Spleen (tissue), 11 donors: ENCODE data around the gene TTLL3. TPM values are rescaled to one million over a fixed set of nuclear protein-coding genes. Genes with fewer than 3 reads are reported as not detected.
"Not testable (repeated sequence)": the region's sequence is repeated elsewhere in the genome, so short reads cannot be mapped to it uniquely, and the experiment has no call there.

Experiments used
- DNase-seq: peaks from one replicate; pipeline ENCODE4 v3.0.0-alpha.2; 2020
- H3K27ac ChIP-seq, 8 donors: fragments of 200-600 bp; sonication (generic) in 7 of 8; 1 replicate in 4 of 8; 2 replicates in 4 of 8; pipeline versions ENCODE4 v1.5.0 to v1.8.0; 2016 to 2021; ENCODE audit warnings: inconsistent platforms in 4 of 8, mild to moderate bottlenecking in 4 of 8, moderate library complexity in 1 of 8
- H3K27me3 ChIP-seq, 7 donors: fragments of 200-600 bp; sonication (generic) in 6 of 7; replicated peaks in 1 of 7; 1 replicate in 4 of 7; 2 replicates in 3 of 7; pipeline versions ENCODE4 v1.5.0 to v1.8.0; 2016 to 2021; ENCODE audit warnings: inconsistent platforms in 3 of 7, mild to moderate bottlenecking in 1 of 7
- H3K36me3 ChIP-seq, 6 donors: fragments of 200-600 bp; sonication (generic) in 5 of 6; 1 replicate in 4 of 6; 2 replicates in 2 of 6; pipeline versions ENCODE4 v1.5.0 to v1.8.0; 2016 to 2021; ENCODE audit warnings: inconsistent platforms in 2 of 6
- H3K4me1 ChIP-seq, 6 donors: fragments of 200-600 bp; sonication (generic) in 5 of 6; 1 replicate in 3 of 6; 2 replicates in 3 of 6; pipeline versions ENCODE4 v1.5.0 to v1.8.0; 2016 to 2021; ENCODE audit warnings: inconsistent platforms in 3 of 6
- H3K4me3 ChIP-seq, 8 donors: fragments of 200-600 bp; sonication (generic) in 7 of 8; 1 replicate in 4 of 8; 2 replicates in 4 of 8; pipeline versions ENCODE4 v1.5.0 to v1.8.0; 2016 to 2021; ENCODE audit warnings: inconsistent platforms in 4 of 8, mild to moderate bottlenecking in 4 of 8, moderate library complexity in 2 of 8
- H3K9me3 ChIP-seq, 8 donors: fragments of 200-600 bp; sonication (generic) in 7 of 8; 1 replicate in 4 of 8; 2 replicates in 4 of 8; pipeline versions ENCODE4 v1.5.0 to v1.8.0; 2016 to 2021; ENCODE audit warnings: inconsistent platforms in 4 of 8
- POLR2A ChIP-seq, 3 donors: fragments of 450-650 bp; IDR thresholded peaks; one replicate each; pipeline ENCODE4 v1.5.1; 2017; ENCODE audit warnings: antibody characterized with exemption in 3 of 3, mild to moderate bottlenecking in 1 of 3
- POLR2AphosphoS5 ChIP-seq, 3 donors: sonication (generic); formaldehyde crosslinking; IDR thresholded peaks; one replicate each; pipeline ENCODE4 v1.5.1; 2017; ENCODE audit warnings: antibody characterized with exemption in 3 of 3
- WGBS, 5 donors: extraction: QIAGEN DNeasy Blood & Tissue Kit in 3 of 5; methylation state at CpG; one replicate each; pipeline versions ENCODE4 v1.1.5 to v1.1.7; 2013 to 2018; 5-methylcytosine and 5-hydroxymethylcytosine counted together
- intact Hi-C: fragments of 100-400 bp; cut with DNase I; formaldehyde crosslinking; loops from one replicate; pipeline ENCODE4 v1.15.0; 2023; ENCODE audit warnings: low total_unique reads
- polyA plus RNA-seq, 3 donors: library from polyadenylated mRNA; stranded (reverse); fragments of 200-250 nt; gene quantifications; one replicate each; pipeline ENCODE4 v1.2.1, GENCODE V29; 2013
- total RNA-seq, 7 donors: library from RNA; depleted of rRNA in 3 of 7; stranded (reverse); fragments of >200 nt in 3 of 7; fragmentation: NEBNext Ultra II Directional in 4 of 7; extraction: Animal tissue kit (Norgen Biotek cat#: 25700) in 4 of 7; gene quantifications; one replicate each; pipeline versions ENCODE4 v1.1.0 to v1.2.1, GENCODE V29; 2016 to 2021
- TF ChIP-seq, protein P1 (sequence below), 11 experiments: fragments of 200-600 bp in 7 of 11; fragments of 450-650 bp in 4 of 11; sonication (generic) in 4 of 11; IDR thresholded peaks in 8 of 11; conservative IDR thresholded peaks in 3 of 11; 1 replicate in 7 of 11; 2 replicates in 4 of 11; pipeline versions ENCODE4 v1.4.0 to v1.8.0; 2016 to 2021; ENCODE audit warnings: antibody characterized with exemption in 11 of 11, inconsistent platforms in 4 of 11, mild to moderate bottlenecking in 1 of 11
- donor health status: healthy with polysubstance abuse.
- donor health status: DM: no; HTN: no; CAD: no; lungs with moderate emphysema.
- donor health status: DM: no; HTN: no; CAD: no.
- donor health status: Bipolar disorder and iron deficiency.
- donor health status: healthy.
- donor health status: DM: no; HTN: no; CAD: no.
- donor health status: DM: yes; HTN: yes; CAD: no.

TTLL3 gene
- total and polyA plus RNA-seq, 10 donors, result 24.8 to 143 (median 74.0) TPM

DNA sequence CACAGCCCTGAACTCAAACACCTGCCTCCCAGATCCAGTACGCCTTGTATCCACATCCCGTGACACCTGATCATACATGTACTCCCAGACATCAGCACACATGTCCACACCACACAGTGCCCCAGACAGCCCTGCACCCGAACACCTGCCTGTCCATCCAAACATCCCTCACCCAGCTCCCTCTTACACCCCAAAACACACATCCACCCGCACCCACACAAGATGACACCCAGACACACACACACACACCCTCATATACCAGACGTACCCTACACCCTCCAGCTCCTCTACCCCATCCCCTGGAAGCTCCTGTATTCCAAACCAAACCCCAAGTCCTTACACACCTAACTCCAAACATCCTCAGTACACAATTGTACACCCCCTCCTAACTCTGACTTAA is 41.0 kb upstream of the TTLL3 start:
- no peaks in the 10 kb centered on the region for H3K9me3 ChIP-seq
- WGBS, 5 donors, result 80 to 86% (median 85%) methylated on average over 5 of the region's 5 CpGs
- H3K4me3 ChIP-seq, result peak overlapping the region in 7 of 8 donors; percentile 35 to 71 (median 47)
- H3K4me1 ChIP-seq, result peaks cover 6 to 56% (median 44%) of the 10 kb centered on the region in 6 donors
- DNase-seq, result no peak
- peak overlapping the region in 6 of 8 donors; percentile 69 to 85 (median 78) for H3K27ac ChIP-seq
- intact Hi-C loops, result no loop called here
- H3K36me3 ChIP-seq, result peaks cover 0 to 19% (median 0%) of the 10 kb centered on the region in 6 donors
- TF ChIP-seq, protein P1, sequence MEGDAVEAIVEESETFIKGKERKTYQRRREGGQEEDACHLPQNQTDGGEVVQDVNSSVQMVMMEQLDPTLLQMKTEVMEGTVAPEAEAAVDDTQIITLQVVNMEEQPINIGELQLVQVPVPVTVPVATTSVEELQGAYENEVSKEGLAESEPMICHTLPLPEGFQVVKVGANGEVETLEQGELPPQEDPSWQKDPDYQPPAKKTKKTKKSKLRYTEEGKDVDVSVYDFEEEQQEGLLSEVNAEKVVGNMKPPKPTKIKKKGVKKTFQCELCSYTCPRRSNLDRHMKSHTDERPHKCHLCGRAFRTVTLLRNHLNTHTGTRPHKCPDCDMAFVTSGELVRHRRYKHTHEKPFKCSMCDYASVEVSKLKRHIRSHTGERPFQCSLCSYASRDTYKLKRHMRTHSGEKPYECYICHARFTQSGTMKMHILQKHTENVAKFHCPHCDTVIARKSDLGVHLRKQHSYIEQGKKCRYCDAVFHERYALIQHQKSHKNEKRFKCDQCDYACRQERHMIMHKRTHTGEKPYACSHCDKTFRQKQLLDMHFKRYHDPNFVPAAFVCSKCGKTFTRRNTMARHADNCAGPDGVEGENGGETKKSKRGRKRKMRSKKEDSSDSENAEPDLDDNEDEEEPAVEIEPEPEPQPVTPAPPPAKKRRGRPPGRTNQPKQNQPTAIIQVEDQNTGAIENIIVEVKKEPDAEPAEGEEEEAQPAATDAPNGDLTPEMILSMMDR (IDR thresholded peaks at IDR 0.05 in 8 of 11, conservative IDR thresholded peaks at IDR 0.05 in 3 of 11), result no peak
- no peak for TF ChIP-seq POLR2AphosphoS5 (IDR thresholded peaks at IDR 0.05)
- TF ChIP-seq POLR2A (IDR thresholded peaks at IDR 0.05), result no peak
- H3K27me3 ChIP-seq, result peaks cover 0 to 11% (median 0%) of the 10 kb centered on the region in 7 donors

DNA sequence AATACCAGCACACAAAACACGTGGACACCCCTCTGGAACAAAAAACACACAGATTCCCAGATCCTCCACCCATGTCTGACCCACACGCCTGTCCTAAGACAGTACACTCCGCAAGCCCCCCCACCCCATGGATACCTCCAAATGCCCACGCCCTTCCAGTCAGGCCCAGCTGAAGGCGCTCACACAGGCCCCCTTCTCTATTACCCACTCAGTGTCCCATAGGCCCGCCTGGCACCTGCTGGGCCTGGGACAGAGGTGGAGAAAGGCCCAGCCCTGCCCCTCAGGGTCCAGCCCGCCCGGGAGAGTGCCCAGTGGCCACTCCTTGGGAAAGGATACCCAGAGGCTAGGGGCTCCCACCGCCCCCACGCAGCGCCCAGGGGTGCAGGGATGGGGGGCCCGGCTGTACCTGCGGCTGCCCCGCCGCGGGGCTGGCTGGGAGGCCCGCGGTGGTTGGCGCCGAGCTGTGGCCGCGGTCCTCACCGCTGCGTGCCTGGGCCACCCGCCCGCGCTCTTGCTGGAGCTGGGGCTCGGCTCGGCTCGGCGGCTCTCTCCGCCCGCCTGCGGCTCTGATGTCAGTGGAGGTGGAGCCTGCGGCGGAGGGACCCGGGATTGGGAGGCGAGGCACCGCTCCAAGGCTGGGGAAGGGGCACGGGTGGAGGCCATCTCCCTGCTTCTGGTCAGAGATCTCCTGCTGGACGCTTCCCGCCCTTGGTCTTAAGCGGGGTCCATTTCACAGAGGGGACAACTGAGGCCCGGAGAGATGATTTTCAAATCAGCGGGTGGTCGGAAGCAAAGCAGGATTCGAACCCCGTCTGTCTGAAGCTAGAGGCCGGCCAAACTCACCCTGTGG is 40.4 kb upstream of the TTLL3 start, which contains the start of gene CAMK1:
TSS of gene CAMK1 (minus strand) at position 522 of the 850 bp plus-strand sequence. CDS start 2,198 bp downstream, outside the sequence.
- H3K9me3 ChIP-seq, result no peaks in the 10 kb centered on the region
- H3K36me3 ChIP-seq, result peaks cover 0 to 13% (median 0%) of the 10 kb centered on the region in 6 donors
- peak; percentile 92 for DNase-seq
- H3K27ac ChIP-seq, result peak within 1 kb of the TSS; percentile 53 to 85 (median 78)
- TF ChIP-seq POLR2A (IDR thresholded peaks at IDR 0.05) (no peak), POLR2AphosphoS5 (IDR thresholded peaks at IDR 0.05) (peak; percentile 69 to 83 (median 82))
- peaks cover 0 to 11% (median 0%) of the 10 kb centered on the region in 7 donors for H3K27me3 ChIP-seq
- WGBS, 5 donors, result 12 to 24% (median 14%) methylated on average over 15 to 49 of the region's 49 CpGs
- H3K4me3 ChIP-seq, result peak within 1 kb of the TSS; percentile 35 to 71 (median 49)
- peaks cover 6 to 56% (median 44%) of the 10 kb centered on the region in 6 donors for H3K4me1 ChIP-seq
- intact Hi-C loops, result no loop called here

DNA sequence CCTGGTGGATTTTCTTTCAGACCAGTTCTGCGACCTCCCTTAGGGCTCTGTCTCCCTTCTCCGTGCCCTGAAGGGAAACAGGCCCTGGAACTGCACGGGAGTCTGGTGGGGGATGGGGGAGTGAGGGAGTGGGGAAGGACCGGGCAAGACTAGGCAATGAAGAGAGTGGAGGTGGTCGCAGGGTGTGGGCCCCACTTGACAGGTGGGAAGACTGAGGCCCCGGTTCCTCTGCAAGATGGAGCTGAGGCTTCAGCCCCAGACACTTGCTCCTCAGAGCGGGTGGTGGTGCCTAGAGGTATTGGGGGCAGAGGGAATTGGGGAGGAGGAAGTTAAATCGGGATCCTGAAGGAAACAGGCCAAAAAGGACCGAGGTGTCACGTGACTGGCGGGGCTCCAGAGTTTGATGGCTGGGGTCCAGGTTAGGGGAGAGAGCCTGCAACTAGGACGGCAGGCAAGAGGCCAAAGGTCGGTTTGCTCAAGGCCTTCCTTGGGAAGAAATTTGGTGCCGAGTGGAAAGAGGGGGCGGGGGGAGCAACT is 39.7 kb upstream of the TTLL3 start:
- Histone ChIP-seq H3K27ac (peak overlapping the region; percentile 53 to 85 (median 78)), H3K4me3 (peak overlapping the region; percentile 35 to 71 (median 49)), H3K36me3 (peaks cover 0 to 8% (median 0%) of the 10 kb centered on the region in 6 donors), H3K9me3 (no peaks in the 10 kb centered on the region), H3K4me1 (peaks cover 6 to 56% (median 44%) of the 10 kb centered on the region in 6 donors), H3K27me3 (peaks cover 0 to 11% (median 0%) of the 10 kb centered on the region in 7 donors)
- 26 to 33% (median 31%) methylated on average over 15 of the region's 15 CpGs for WGBS, 5 donors
- TF ChIP-seq POLR2AphosphoS5 (IDR thresholded peaks at IDR 0.05), result peak in 1 of 3 donors; percentile 39
- TF ChIP-seq, protein P1 (IDR thresholded peaks at IDR 0.05 in 8 of 11, conservative IDR thresholded peaks at IDR 0.05 in 3 of 11), result no peak
- intact Hi-C loops, result no loop called here
- no peak for DNase-seq

DNA sequence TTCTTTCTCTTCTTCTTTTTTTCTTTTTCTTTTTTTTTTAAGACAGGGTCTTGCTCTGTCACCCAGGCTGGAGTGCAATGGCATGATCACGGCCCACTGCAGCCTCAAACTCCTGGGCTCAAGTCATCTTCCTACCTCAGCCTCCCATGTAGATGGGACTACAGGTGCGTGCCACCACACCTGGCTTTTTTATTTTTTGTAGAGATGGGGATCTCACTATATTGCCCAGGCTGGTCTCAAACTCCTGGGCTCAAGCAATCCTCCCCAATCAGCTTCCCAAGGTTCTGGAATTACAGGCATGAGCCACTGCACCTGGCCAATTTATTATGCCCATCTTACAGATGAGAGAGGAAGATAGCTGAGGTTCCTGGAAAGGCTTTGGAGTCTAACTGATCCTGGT is 39.1 kb upstream of the TTLL3 start:
- Histone ChIP-seq H3K4me1 (peaks cover 6 to 52% (median 44%) of the 10 kb centered on the region in 6 donors), H3K27me3 (peaks cover 0 to 11% (median 0%) of the 10 kb centered on the region in 7 donors), H3K27ac (peak overlapping the region in 4 of 8 donors; percentile 69 to 85 (median 80))
- H3K9me3 ChIP-seq, H3K4me3 ChIP-seq, H3K36me3 ChIP-seq, DNase-seq, intact Hi-C loops: not testable (repeated sequence)
- WGBS, 5 donors, result 88 to 93% (median 88%) methylated on average over 2 of the region's 2 CpGs
